ENCODE measurements around the gene HTT.

GRCh38 chr4:3202836-3203820 lies 128.6 kb downstream of the HTT start:
- TF ChIP-seq CTCF (IDR thresholded peaks at IDR 0.05) (no peak), HOXA7 (CRISPR knock-in tag; IDR thresholded peaks at IDR 0.05) (no peak), HDAC2 (IDR thresholded peaks at IDR 0.05) (no peak), NR3C1 (IDR thresholded peaks at IDR 0.05) (no peak), RAD21 (conservative IDR thresholded peaks at IDR 0.05 in 1 of 2, IDR thresholded peaks at IDR 0.05 in 1 of 2) (no peak), REST (IDR thresholded peaks at IDR 0.05) (no peak), JUN (IDR thresholded peaks at IDR 0.05) (no peak), USF2 (IDR thresholded peaks at IDR 0.05) (no peak), RNF2 (IDR thresholded peaks at IDR 0.05; ENCODE audit: borderline replicate concordance, low read depth) (no peak), POLR2A (IDR thresholded peaks at IDR 0.05; ENCODE audit: low read length) (no peak), POLR2AphosphoS2 (conservative IDR thresholded peaks at IDR 0.05; ENCODE audit: low read length) (no peak), ZSCAN20 (CRISPR knock-in tag; IDR thresholded peaks at IDR 0.05) (no peak), SMC3 (IDR thresholded peaks at IDR 0.05) (no peak), HES2 (IDR thresholded peaks at IDR 0.05) (no peak)
